Sigmoid colon (tissue), 4 donors: ENCODE measurements around the gene TRMT61A.

Experiments
- POLR2A ChIP-seq, 2 donors: fragments of 450-650 bp; IDR thresholded peaks; one replicate each; pipeline ENCODE4 v1.6.1; 2016; ENCODE audit warnings: antibody characterized with exemption in 2 of 2, mild to moderate bottlenecking in 2 of 2, moderate library complexity in 2 of 2
- POLR2AphosphoS5 ChIP-seq, 4 donors: sonication (generic); formaldehyde crosslinking; IDR thresholded peaks; one replicate each; pipeline ENCODE4 v1.6.1; 2017; ENCODE audit warnings: antibody characterized with exemption in 4 of 4
- TF ChIP-seq, protein P1 (sequence below), 4 experiments: fragments of 450-650 bp in 3 of 4; fragments of 200-600 bp in 1 of 4; IDR thresholded peaks; one replicate each; pipeline ENCODE4 v1.5.1; 2016 to 2019; ENCODE audit warnings: antibody characterized with exemption in 4 of 4, mild to moderate bottlenecking in 3 of 4, moderate library complexity in 2 of 4

DNA sequence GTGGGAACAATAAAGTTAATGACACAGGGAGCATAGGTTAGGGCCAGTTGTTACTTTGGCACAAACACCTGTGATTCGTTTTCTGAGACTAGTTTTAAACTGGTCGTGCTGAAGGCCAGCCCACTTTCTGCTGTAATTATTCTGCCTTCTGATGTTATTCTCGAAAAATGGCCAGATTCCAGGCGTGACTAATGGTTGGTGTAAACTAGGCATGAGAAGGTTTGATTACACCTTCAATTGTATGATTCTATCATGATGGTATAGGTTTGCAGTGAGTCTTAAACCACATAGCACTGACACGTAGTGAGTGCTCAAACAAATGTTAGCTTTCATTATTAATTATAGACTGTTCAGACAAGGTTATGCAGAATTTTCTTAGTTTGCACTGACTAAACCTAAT is 45.4 kb upstream of the TRMT61A start:
- TF ChIP-seq, protein P1, sequence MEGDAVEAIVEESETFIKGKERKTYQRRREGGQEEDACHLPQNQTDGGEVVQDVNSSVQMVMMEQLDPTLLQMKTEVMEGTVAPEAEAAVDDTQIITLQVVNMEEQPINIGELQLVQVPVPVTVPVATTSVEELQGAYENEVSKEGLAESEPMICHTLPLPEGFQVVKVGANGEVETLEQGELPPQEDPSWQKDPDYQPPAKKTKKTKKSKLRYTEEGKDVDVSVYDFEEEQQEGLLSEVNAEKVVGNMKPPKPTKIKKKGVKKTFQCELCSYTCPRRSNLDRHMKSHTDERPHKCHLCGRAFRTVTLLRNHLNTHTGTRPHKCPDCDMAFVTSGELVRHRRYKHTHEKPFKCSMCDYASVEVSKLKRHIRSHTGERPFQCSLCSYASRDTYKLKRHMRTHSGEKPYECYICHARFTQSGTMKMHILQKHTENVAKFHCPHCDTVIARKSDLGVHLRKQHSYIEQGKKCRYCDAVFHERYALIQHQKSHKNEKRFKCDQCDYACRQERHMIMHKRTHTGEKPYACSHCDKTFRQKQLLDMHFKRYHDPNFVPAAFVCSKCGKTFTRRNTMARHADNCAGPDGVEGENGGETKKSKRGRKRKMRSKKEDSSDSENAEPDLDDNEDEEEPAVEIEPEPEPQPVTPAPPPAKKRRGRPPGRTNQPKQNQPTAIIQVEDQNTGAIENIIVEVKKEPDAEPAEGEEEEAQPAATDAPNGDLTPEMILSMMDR (IDR thresholded peaks at IDR 0.05): no peak
- no peak for TF ChIP-seq POLR2A (IDR thresholded peaks at IDR 0.05)
- no peak for TF ChIP-seq POLR2AphosphoS5 (IDR thresholded peaks at IDR 0.05)
